Astrocyte of the hippocampus (primary cell): ENCODE measurements around the gene PLBD2.

Experiments
- DNase-seq: peaks from one replicate; pipeline ENCODE4 v3.0.0; 2011; ENCODE audit warnings: low read depth, low spot score

Gene PLBD2

GRCh38 chr12:113369391-113369985 is 11.1 kb downstream of the PLBD2 start:
- DNase-seq: no peak

- no peak for DNase-seq
Observed at GRCh38 chr12:113370923-113371682, 12.7 kb downstream of the PLBD2 start.

- DNase-seq: no peak
Observed at GRCh38 chr12:113371808-113372207, 13.4 kb downstream of the PLBD2 start.

- no peak for DNase-seq
Observed at GRCh38 chr12:113372371-113372770, 14.0 kb downstream of the PLBD2 start.

- DNase-seq: no peak
Observed at GRCh38 chr12:113373440-113373839, 15.1 kb downstream of the PLBD2 start.

- DNase-seq: no peak
Observed at GRCh38 chr12:113373969-113374368, 15.6 kb downstream of the PLBD2 start.

- DNase-seq: no peak
Observed at GRCh38 chr12:113374823-113375428, 16.5 kb downstream of the PLBD2 start.

GRCh38 chr12:113378291-113378690 is 19.9 kb downstream of the PLBD2 start:
- no peak for DNase-seq

GRCh38 chr12:113381220-113381619 is 22.8 kb downstream of the PLBD2 start:
- peak; percentile 27 for DNase-seq

- DNase-seq: no peak
Observed at GRCh38 chr12:113382206-113382605, 23.8 kb downstream of the PLBD2 start.

GRCh38 chr12:113384778-113385177 is 26.4 kb downstream of the PLBD2 start:
- no peak for DNase-seq

- no peak for DNase-seq
Observed at GRCh38 chr12:113385282-113385882, 27.0 kb downstream of the PLBD2 start.

GRCh38 chr12:113386866-113387566 is 28.6 kb downstream of the PLBD2 start:
- no peak for DNase-seq

GRCh38 chr12:113387631-113388030 is 29.2 kb downstream of the PLBD2 start:
- DNase-seq: no peak

GRCh38 chr12:113388351-113388750 is 30.0 kb downstream of the PLBD2 start:
- DNase-seq: no peak

- no peak for DNase-seq
Observed at GRCh38 chr12:113390064-113391043, 32.0 kb downstream of the PLBD2 start.

- DNase-seq: no peak
Observed at GRCh38 chr12:113391145-113391544, 32.8 kb downstream of the PLBD2 start.

- DNase-seq: no peak
Observed at GRCh38 chr12:113391650-113392337, 33.4 kb downstream of the PLBD2 start.

GRCh38 chr12:113392520-113392919 is 34.1 kb downstream of the PLBD2 start:
- DNase-seq: no peak

- DNase-seq: no peak
Observed at GRCh38 chr12:113392988-113393579, 34.7 kb downstream of the PLBD2 start.
